HuH-7.5 (cell line): ENCODE data around the gene LIMS1.
"Not testable (repeated sequence)": the region's sequence is repeated elsewhere in the genome, so short reads cannot be mapped to it uniquely, and the experiment has no call there.

ENCODE experiments used
- DNase-seq: peaks from one replicate; pipeline ENCODE4 v3.0.0; 2011; ENCODE audit warnings: low spot score

Gene LIMS1

GRCh38 chr2:108664979-108665378, 130.7 kb downstream of the LIMS1 start:
- not testable (repeated sequence) for DNase-seq

DNA sequence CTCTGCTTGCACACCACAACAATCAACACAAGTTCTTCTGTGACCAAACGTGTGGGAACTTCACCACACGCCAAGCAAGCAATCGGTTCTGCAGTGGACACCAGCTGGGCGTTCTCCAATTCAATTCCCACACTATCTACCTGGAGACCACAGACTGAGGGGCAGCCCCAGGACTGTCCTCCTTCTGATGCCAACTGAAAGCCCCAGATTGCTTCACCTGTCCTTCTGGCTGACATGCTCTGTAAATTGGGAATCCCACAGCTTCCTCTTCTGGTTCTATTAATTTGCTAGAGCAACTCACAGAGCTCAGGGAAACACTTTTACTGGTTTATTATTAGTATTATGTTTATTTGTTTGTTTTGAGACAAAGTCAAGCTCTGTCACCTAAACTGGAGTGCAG, 131.7 kb downstream of the LIMS1 start:
- DNase-seq: not testable (repeated sequence)

GRCh38 chr2:108667140-108667539, 132.9 kb downstream of the LIMS1 start:
- peak; percentile 3 for DNase-seq

DNA sequence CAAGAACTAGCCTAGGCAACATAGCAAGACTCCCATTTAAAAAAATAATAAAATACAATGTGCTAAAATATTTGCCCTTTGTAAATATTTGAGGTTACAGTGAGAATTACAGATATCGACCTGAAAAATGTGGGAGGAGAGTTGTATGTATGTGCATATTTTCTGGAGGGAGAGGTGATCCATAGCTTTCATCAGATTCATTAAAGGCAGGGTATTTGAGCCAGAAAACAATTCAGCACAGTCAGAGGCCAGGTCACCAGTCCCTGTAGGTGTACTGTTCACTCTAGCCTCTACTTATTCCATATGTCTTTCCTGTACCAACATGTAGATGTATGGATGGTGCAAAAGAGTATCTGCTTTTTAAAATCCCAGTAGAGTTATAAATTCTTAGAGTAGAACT, 136.0 kb downstream of the LIMS1 start:
- DNase-seq: not testable (repeated sequence)

DNA sequence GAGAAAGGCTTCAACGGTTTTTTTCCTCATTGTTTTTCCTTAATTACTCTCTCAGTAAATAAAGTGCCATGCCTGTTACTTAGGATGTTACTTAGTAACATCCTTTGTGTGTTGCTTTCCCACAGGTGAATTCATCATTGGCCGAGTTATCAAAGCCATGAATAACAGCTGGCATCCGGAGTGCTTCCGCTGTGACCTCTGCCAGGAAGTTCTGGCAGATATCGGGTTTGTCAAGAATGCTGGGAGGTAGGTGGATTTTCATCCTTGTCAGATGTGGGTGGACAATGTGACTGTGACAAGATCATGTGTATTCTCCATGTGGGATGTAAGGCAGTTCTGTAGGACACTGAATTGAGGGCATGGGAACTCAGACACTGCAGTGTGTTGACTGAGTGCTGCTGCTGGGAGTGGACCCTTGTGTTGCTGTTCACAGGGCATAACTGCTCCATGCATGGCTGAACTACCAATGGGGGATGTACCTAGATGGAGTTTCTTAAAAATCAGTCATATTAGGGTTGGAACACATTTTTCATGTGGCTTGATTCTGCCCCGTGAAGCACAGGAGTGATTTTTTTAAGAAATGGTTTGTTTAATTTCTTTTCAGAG, 138.0 kb downstream of the LIMS1 start:
- not testable (repeated sequence) for DNase-seq

DNA sequence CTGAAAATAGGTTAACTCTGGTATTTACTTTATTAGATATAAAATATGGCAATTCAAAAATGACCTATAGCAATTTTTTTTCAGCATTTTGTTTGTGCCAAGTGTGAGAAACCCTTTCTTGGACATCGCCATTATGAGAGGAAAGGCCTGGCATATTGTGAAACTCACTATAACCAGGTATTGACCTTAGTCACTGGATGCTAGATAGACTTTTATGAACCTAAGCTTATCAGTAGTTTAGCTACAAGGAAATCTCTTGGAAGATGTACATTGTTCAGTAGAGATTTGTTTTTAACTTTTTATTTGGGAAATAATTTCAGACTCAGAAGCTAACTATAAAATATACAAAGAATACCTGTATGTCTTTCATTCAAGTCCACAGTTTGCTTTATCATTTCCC, 142.3 kb downstream of the LIMS1 start:
- not testable (repeated sequence) for DNase-seq

GRCh38 chr2:108677239-108677744, 143.0 kb downstream of the LIMS1 start:
- DNase-seq: not testable (repeated sequence)

DNA sequence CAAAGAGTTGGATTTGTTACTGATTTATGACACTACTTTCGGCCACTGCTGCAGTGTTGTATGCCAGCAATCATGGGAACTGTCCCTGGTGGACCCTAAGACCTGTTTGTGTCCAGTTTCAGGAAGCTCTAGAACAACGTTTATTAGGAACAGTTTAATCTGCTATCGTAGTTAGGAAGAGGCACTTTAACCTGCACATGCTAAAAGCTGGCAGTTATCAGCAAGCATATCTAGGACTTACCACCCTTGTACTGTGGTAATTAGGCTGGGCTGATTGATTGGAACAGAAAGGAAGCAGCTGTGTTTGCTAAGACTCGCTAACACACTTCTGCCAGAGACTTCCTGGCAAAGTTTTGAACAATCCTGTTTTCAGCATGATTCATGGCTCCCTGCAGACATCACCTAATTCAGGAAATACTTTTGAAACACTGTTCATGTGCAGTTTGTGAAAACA, 144.0 kb downstream of the LIMS1 start:
- DNase-seq: not testable (repeated sequence)

GRCh38 chr2:108680805-108681204, 146.5 kb downstream of the LIMS1 start:
- DNase-seq: not testable (repeated sequence)

- not testable (repeated sequence) for DNase-seq
These were observed 154.8 kb downstream of the LIMS1 start for GRCh38 chr2:108688818-108689756.

DNA sequence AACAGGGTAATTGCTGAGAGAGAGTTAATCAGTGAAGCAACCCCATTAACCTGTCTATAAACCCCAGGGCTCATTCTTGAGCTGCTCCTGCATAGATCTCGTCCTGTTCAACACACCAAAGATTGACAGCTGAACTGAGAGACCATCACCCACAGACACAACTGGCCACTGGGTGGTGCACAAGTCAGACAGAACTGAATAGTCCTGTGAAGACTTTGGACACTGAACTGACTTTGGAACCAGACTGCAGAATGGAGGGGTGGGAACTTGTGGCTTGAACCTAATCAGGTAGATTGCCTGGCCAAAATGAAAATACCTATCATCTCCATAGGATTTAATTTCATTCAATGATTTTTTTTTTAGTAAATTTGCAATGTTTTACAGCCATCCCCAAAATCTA, 155.7 kb downstream of the LIMS1 start:
- not testable (repeated sequence) for DNase-seq

GRCh38 chr2:108691447-108691846, 157.2 kb downstream of the LIMS1 start:
- no peak for DNase-seq

DNA sequence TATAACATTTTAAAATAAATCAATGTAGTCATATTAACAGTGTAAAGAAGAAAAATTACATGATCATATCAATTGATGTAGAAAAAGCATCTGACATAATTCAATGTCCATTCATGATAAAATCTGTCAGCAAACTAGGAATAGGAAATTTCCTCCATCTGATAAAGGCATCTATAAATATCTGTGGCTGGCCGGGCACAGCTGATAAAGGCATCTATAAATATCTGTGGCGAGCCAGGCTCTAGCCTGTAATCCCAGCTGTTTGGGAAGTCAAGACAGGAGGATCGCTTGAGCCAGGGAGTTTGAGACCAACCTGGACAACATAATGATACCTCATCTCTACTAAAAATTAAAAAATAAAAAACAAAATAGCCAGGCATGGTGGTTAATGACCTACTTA, 166.9 kb downstream of the LIMS1 start:
- no peak for DNase-seq

DNA sequence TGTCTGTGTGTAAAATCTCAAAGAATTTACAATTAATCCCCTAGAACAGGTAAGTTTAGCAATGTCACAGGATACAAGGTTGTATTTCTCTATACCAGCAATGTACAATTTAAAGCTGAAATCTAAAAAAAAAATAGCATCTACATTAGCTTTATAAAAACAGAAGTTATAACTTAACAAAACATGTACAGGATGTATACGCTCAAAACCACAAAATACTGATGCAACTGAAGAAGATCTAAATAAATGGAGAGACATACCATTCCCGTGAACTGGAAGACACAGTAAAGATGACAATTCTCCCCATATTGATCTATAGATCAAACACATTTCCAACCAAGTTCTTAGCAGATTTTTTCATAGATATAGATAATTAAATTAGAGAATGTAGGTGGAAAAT, 167.5 kb downstream of the LIMS1 start:
- DNase-seq: no peak

GRCh38 chr2:108704871-108705270, 170.6 kb downstream of the LIMS1 start:
- no peak for DNase-seq

DNA sequence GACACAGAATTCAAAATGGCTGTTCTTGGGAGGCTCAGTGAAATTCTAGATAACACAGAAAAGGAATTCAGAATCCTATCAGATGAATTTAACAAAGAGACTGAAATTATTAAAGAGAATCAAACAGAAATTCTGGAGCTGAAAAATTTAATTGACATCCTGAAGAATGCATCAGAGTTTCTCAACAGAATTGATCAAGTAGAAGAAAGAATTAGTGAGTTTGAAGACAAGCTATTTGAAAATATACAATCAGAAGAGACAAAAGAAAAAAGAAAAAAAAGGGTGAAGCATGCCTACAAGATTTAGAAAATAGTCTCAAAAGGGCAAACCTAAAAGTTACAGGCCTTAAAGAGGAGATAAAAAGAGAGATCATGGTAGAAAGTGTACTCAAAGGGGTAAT, 173.0 kb downstream of the LIMS1 start:
- DNase-seq: no peak

- DNase-seq: not testable (repeated sequence)
These were observed 182.7 kb downstream of the LIMS1 start for GRCh38 chr2:108716971-108717370.

GRCh38 chr2:108719149-108720044, 185.1 kb downstream of the LIMS1 start, which contains the start of gene RANBP2:
TSS of gene RANBP2 (plus strand) at chr2:108719482. CDS start at chr2:108719607, 125 bp downstream.
- DNase-seq: peak; percentile 77

DNA sequence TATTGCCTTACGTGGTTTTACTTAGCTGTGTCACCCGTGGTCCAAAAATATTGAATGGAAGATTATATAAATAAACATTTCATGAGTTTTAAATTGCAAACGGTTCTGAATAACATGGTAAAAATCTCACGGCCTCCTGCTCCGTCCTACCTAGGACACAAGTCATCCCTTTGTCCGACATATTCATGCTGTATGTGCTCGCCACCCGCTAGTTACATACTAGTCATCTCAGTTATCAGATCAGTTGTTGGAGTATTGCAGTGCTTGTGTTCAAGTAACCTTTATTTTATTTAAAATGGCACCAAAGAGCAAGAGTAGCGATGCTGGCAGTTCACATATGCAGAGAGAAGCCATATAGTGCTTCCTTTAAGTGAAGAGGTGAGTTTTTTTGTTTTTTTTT, 191.8 kb downstream of the LIMS1 start:
- DNase-seq: not testable (repeated sequence)

- not testable (repeated sequence) for DNase-seq
These were observed 200.4 kb downstream of the LIMS1 start for GRCh38 chr2:108734656-108735055.
